NCI-H128 (cell line): ENCODE measurements around the gene PPM1D.
"Not testable (repeated sequence)": the region's sequence is repeated elsewhere in the genome, so short reads cannot be mapped to it uniquely, and the experiment has no call there.

Source experiments
- DNase-seq: peaks from one replicate; lab custom pipeline; 2025; ENCODE audit not compliant: unreplicated experiment; lab: John Stamatoyannopoulos, UW

Gene PPM1D

DNA sequence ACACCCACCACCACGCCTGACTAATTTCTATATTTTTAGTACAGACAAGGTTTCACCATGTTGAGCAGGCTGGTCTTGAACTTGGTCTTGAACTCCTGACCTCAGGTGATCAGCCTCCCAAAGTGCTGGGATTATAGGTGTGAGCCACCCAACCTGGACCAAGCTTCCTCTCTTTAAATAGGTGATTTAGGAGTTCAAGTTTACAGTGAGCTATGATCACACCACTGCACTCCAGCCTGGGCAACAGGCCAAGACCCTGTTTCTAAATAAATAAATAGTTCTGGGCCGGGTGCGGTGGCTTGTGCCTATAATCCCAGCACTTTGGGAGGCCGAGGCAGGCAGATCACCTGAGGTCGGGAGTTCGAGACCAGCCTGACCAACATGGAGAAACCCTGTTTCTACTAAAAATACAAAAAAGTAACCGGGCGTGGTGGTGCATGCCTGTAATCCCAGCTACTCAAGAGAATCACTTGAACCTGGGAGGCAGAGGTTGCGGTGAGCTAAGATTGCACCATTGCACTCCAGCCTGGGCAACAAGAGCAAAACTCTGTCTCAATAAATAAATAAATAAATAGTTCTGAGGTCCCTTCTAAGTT lies 6.5 kb upstream of the PPM1D start:
- DNase-seq, result not testable (repeated sequence)

- not testable (repeated sequence) for DNase-seq
Measured at GRCh38 chr17:60594170-60594569, 5.8 kb upstream of the PPM1D start.

DNA sequence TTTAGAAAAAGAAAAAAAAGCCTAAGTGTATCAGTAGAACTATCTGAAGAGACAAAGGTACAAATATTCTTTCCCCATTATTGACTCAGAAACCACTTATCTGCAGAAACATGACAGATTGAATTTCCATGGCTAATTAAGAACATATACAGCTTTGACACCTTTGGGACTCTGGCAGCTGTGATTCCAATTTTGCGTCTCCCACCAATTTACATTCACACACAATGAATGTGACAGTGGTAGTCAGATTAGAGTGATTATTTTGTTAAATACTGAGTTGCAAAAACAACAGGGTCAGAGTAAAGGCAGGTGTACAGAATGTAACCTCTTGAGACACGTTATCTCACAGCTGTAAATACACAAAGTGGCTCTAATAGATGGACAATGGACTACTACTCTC lies 5.3 kb upstream of the PPM1D start:
- no peak for DNase-seq

- DNase-seq, result no peak
Measured at GRCh38 chr17:60597297-60597696, 2.7 kb upstream of the PPM1D start.

DNA sequence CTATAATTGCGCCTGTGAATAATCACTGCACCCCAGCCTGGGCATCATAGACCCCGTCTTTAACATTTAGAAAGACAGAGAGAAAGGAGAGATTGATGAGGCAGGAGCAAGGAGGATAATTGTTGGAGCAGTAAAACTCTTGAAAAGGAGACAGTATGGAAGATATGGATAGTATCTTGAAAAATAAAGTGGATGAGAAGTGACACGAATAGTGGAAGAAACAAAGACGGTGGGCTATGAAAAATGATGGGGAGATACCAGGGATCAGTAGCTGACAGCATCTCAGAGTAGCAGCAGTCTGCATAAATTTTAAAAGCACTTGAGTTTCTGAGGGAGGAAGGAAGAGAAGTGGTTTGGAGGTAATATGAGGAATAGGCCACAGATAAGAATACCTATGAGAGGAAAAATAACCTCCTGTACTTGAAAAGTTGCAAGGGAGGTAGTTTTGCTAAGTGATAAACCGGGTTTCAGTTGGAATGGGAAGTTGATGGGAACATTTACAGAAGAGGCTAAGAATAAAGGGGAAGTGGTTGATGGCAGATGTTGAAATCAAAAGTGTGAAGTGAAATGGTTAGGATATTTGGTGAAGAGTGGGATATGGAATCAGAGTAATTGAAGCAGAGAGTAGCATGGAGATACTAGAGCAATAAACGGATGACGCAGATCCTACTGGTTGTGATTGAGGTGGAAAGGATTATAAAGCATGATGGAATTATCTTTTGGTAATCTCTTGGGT lies 1.8 kb upstream of the PPM1D start:
- no peak for DNase-seq

GRCh38 chr17:60599220-60599619 lies 773 bp upstream of the PPM1D start:
- DNase-seq, result no peak

GRCh38 chr17:60600490-60601446 lies 775 bp downstream of the PPM1D start:
- DNase-seq, result peak; percentile 22

- peak; percentile 56 for DNase-seq
Measured at GRCh38 chr17:60601447-60602384, 1.7 kb downstream of the PPM1D start.

DNA sequence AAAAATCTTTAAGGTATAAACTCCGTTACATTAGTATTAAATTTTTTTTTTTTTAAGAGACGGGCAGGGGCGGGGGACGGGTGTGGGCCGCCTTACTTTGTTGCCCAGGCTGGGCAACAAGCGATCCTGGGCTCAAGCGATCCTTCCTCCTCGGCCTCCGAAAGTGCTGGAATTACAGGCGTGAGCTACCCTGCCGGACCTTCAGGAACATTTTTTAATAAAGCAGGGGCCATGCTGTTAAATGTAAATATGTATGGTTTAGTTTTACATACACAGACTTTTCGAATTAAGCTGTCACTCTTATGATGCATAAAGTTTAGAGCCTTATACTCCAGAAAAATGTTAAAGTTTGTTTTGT lies 2.4 kb downstream of the PPM1D start:
- no peak for DNase-seq

- no peak for DNase-seq
Measured at GRCh38 chr17:60602871-60603270, 2.9 kb downstream of the PPM1D start.

DNA sequence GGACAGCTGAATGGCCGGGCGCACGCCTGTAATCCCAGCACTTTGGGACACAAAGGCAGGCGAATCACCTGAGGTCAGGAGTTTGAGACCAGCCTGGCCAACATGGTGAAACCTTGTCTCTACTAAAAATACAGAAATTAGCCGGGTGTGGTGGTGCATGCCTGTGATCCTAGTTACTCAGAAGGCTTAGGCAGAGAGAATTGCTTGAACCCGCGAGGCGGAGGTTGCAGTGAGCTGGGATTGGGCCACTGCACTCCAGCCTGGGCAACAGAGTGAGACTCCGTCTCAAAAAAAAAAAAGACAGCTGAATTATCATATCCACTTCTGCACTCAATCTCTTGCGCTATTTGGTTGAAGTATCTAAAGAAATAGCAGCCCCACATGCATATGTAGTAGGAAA lies 3.5 kb downstream of the PPM1D start:
- not testable (repeated sequence) for DNase-seq

- no peak for DNase-seq
Measured at GRCh38 chr17:60604686-60605334, 4.8 kb downstream of the PPM1D start.

DNA sequence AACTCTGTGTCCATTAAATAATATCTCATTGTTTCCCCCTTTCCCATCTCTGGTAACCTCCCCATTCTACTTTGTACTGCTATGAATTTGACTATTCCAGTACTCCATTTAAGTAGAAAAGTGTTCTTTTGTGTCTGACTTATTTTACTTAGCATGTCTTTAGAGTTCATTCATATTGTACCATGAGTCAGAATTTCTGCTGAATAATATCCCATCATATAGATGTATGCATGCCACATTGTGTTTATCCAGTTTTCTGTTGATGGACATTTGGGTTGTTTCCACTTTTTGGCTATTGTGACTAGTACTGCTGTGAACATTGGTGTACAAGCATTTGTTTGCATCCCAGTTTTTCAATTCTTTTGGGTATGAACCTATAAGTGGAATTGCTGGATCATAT lies 6.0 kb downstream of the PPM1D start:
- DNase-seq, result no peak

DNA sequence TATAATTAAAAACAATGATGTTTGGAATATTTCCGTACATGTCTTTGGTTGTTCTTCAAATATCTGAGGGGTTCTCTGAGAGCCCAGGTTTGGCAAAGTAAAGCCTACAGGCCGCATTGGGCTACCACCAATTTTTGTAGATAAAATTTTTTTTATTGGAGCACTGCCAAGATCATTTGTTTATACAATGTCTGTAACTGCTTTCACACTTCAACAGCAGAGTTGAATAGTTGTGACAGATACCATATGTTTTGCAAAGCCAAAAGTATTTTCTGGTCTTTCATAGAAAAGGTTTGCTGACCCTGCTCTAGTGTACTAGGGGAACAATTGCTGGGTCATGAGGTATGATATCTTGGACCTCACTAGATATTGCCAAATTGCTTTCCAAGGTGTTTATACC lies 10.5 kb downstream of the PPM1D start:
- no peak for DNase-seq

DNA sequence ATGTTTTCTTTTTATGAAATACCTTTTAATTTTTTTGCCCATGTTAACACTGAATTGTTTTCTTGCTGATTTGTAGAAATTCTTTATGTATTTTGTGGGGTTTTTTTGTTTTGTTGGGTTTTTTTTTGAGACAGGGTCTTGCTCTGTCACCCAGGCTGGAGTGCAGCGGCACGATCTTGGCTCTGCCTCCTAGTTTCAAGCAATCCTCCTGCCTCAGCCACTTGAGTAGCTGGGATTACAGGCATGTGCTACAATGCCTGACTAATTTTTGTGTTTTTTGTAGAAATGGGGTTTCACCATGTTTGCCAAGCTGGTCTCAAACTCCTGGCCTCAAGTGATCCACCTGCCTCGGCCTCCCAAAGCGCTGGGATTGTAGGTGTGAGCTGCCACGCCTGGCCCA lies 11.3 kb downstream of the PPM1D start:
- not testable (repeated sequence) for DNase-seq

DNA sequence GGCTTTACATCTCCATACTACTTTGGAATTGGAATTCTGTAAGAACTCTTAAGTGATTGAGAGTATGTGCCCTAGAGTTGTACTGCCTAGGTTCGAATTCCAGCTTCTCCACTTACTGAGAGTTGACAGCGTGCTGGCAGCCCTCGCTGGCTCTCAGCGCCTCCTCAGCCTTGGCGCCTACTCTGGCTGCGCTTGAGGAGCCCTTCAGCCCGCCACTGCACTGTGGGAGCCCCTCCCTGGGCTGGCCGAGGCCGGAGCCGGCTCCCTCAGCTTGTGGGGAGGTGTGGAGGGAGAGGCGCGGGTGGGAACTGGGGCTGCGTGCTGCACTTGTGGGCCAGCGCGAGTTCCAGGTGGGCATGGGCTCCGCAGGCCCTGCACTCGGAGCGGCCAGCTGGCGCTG lies 13.3 kb downstream of the PPM1D start:
- DNase-seq, result no peak

- DNase-seq, result not testable (repeated sequence)
Measured at GRCh38 chr17:60613796-60614195, 13.8 kb downstream of the PPM1D start.

DNA sequence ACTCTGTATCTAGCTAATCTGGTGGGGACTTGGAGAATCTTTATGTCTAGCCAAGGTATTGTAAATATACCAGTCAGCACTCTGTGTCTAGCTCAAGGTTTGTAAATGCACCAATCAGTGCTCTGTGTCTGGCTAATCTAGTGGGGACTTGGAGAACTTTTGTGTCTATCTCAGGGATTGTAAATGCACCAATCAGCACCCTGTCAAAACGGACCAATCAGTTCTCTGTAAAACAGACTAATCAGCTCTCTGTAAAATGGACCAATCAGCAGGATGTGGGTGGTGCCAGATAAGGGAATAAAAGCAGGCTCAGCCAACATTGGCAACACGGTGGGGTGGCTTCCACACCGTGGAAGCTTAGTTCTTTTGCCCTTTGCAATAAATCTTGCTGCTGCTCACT lies 14.3 kb downstream of the PPM1D start:
- DNase-seq, result not testable (repeated sequence)

- no peak for DNase-seq
Measured at GRCh38 chr17:60615108-60615507, 15.1 kb downstream of the PPM1D start.

GRCh38 chr17:60615840-60616239 lies 15.8 kb downstream of the PPM1D start:
- no peak for DNase-seq
